SK-N-SH treated with all-trans-retinoic acid at 6 μM for 48 hours (cell line): ENCODE measurements around the gene BCDIN3D.

Experiments
- ESRRG ChIP-seq: fragments of 250-450 bp; sonication (Bioruptor Pico); IDR thresholded peaks from 2 replicates; pipeline ENCODE4 v1.6.1; 2021; ENCODE audit warnings: mild to moderate bottlenecking
- ISL1 ChIP-seq: fragments of 250-450 bp; sonication (Bioruptor Pico); IDR thresholded peaks from 2 replicates; pipeline ENCODE4 v2.1.2; 2022; ENCODE audit warnings: mild to moderate bottlenecking, moderate library complexity
- PATZ1 ChIP-seq: fragments of 250-450 bp; sonication (Bioruptor Pico); IDR thresholded peaks from 2 replicates; pipeline ENCODE4 v1.8.0; 2020; ENCODE audit warnings: mild to moderate bottlenecking, moderate library complexity, borderline replicate concordance
- SNAI2 ChIP-seq: fragments of 250-450 bp; sonication (Bioruptor Pico); IDR thresholded peaks from 2 replicates; pipeline ENCODE4 v1.5.0; 2020; ENCODE audit warnings: mild to moderate bottlenecking, moderate library complexity
- TCF4 ChIP-seq: fragments of 250-450 bp; sonication (Bioruptor Pico); IDR thresholded peaks from 2 replicates; pipeline ENCODE4 v1.8.0; 2021; ENCODE audit warnings: mild to moderate bottlenecking, moderate library complexity, borderline replicate concordance
- TSHZ2 ChIP-seq: fragments of 250-450 bp; sonication (Bioruptor Pico); IDR thresholded peaks from 2 replicates; pipeline ENCODE4 v1.5.0; 2020; ENCODE audit warnings: mild to moderate bottlenecking, moderate library complexity
- ZNF565 ChIP-seq: fragments of 450-650 bp; formaldehyde crosslinking; conservative IDR thresholded peaks from 2 replicates; pipeline ENCODE4 v1.5.0; 2020; ENCODE audit warnings: low read depth, mild to moderate bottlenecking, moderate library complexity

GRCh38 chr12:49811961-49812401, 30.9 kb downstream of the BCDIN3D start:
- TF ChIP-seq TCF4 (CRISPR knock-in tag) (no peak), ESRRG (CRISPR knock-in tag) (no peak), TSHZ2 (no peak), PATZ1 (CRISPR knock-in tag) (no peak), ISL1 (CRISPR knock-in tag) (no peak), ZNF565 (no peak), SNAI2 (CRISPR knock-in tag) (no peak)
